GM12874 (cell line): Measurements from ENCODE around the gene C3orf62.

ENCODE experiments used
- CTCF ChIP-seq: IDR thresholded peaks from 2 replicates; pipeline ENCODE4 v1.5.1; 2011; ENCODE audit warnings: low read depth, mild to moderate bottlenecking, control low read depth, low read length, moderate library complexity; ENCODE audit not compliant: insufficient read depth

The C3orf62 gene

GRCh38 chr3:49302613-49303012 lies 25.6 kb upstream of the C3orf62 start:
- no peak for TF ChIP-seq CTCF

- TF ChIP-seq CTCF, result no peak
These were observed 23.6 kb upstream of the C3orf62 start for GRCh38 chr3:49300595-49300994.

GRCh38 chr3:49298511-49298910 lies 21.5 kb upstream of the C3orf62 start:
- no peak for TF ChIP-seq CTCF

- no peak for TF ChIP-seq CTCF
These were observed 19.9 kb upstream of the C3orf62 start for GRCh38 chr3:49296781-49297411.

GRCh38 chr3:49295489-49296058 lies 18.5 kb upstream of the C3orf62 start:
- TF ChIP-seq CTCF, result peak; percentile 43; the same call in 1 of the 2 replicates

- TF ChIP-seq CTCF, result no peak
These were observed 17.3 kb upstream of the C3orf62 start for GRCh38 chr3:49294343-49294742.

- TF ChIP-seq CTCF, result no peak
These were observed 7.0 kb upstream of the C3orf62 start for GRCh38 chr3:49283997-49284396.
